Measurements from ENCODE around the gene LSM2.
"Not testable (repeated sequence)": the region's sequence is repeated elsewhere in the genome, so short reads cannot be mapped to it uniquely, and the experiment has no call there.

The LSM2 gene

DNA sequence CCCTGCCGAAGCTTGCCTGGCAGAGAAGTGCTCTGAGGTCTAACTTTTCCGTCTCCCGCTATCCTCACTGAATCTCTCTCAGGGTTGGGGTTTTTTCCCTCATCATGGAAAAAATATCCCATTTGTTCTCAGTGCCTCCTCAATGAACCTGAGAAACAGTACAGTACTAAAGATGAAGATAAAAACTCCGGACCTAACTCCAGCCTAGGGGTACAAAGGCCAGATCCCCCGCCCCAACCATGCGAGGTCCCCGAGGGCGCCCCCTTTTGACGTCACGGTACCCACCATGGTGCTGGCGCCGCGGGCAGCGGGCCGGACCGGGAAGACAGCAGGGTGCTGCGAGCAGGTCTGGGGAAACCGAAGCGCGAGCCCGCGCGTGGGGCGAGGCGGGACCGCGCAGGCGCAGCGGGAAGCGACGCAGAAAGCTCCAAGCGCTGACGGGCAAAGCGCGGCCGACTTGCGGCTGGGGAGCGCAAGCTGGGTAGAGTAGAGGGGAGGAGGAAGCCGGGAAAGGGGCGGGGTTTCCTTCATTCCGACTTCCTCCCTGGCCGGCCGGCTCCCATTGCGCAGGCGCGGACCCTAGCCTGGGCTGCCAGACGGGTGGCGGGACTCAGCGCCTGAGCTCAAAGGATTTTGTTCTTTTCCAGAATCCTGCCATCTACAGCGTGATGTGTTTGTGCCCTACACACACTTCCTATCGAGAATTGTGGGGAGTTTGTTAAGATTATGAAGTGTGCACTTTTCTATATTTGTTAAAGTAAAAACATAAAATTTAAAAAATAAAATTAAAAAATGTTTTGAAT lies at the start of gene LSM2:
Gene LSM2 (minus strand): TSS at position 497 of the 803 bp plus-strand sequence. CDS start 209 bp downstream, at position 288.
- DNase-seq, result peak; percentile 97

DNA sequence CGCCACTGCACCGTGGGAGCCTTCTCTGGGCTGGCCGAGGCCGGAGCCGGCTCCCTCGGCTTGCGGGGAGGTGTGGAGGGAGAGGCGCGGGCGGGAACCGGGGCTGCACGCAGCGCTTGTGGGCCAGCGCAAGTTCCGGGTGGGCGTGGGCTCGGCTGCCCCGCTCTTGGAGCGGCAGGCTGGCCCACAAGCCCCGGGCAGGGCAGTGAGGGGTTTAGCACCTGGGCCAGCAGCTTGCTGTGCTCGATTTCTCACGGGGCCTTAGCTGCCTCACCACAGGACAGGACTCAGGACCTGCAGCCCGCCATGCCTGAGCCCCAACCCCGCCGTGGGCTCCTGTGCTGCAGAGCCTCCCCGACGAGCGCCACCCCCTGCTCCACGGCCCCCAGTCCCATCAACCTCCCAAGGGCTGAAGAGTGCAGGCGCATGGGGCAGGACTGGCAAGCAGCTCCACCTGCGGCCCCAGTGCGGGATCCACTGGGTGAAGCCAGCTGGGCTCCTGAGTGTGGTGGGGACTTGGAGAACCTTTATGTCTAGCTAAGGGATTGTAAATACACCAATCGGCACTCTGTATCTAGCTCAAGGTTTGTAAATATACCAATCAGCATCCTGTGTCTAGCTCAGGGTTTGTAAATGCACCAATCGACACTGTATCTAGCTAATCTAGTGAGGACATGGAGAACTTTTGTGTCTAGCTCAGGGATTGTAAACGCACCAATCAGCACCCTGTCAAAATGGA lies 45.4 kb upstream of the LSM2 start:
- DNase-seq, result not testable (repeated sequence)

DNA sequence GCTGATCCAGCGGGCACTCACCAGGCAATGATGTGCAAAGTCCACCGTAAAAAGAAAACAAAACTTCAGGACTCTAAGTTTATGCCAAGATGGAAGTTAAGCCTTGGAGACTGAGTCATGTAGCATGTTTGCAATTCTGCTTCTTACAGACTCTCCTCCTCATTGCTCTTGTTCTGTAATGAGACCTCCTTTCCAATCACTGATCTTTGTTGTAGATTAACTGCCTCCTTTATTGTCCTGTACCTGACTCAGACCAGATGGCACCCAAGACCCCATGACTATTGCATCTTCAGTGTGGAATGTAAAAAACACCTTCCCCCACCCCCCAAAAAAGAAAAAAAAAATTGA lies 44.7 kb upstream of the LSM2 start:
- no peak for DNase-seq

DNA sequence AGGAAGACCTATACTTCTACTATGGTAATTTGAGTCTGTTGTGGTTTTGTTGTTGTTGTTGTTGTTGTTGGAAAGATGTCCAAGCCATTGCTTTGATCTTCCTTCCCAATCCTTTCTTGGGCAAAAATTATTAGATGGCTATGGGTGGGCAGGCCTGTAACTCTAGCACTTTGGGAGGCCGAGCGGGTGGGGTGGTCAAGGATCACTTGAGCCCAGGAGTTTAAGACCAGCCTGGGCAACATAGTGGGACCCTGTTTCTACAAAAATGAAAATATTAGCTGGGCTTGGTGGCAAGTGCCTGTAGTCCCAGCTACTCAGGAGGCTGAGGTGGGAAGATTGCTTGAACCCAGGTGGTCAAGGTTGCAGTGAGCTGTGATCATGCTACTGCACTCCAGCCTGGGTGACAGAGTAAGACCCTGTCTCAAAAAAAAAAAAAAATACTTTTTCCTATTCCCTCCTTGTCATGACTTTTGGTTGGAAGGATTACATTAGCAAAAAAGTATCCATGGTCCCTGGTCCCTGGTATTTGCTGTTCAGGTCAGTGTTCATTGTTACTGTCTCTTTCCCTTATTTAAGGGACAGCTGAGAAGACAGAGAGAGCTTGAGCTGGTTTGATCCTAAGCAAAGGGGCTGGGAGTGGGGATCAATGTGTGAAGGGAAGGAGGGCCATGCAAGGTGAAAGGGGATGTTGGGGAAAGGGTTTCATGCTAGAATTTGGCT lies 44.2 kb upstream of the LSM2 start:
- no peak for DNase-seq

DNA sequence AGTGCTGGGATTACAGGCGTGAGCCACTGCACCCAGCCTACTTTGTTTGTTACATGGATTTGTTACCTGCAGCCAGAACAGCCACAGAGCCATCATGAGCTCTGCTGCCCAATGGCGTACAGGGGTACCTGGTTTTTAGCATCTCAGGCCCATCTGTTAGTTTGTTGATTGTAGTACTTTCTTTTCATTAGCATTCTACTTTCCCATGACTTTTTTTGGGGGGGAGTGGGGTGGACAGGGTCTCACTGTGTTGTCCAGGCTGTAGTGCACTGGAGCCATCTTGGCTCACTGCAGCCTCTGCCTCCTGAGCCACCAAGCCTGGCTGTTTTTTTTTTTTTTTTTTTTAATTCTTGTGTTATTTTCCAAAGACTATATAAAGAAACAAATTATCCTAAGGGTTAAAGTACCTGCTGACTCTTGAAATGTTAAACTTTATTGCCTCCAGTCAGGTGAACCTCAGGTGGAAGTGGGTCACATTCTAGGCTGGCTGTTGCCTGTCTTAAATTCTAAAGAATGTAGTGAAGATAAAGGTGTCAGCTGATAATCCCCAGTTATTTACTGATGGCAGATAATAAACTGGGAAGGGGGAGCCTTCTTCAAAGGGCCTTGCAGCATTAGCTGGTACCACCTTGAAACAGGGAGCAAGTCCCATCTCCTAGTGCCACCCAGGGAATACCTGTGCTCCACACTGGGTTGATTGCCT lies 40.7 kb upstream of the LSM2 start:
- DNase-seq, result no peak

DNA sequence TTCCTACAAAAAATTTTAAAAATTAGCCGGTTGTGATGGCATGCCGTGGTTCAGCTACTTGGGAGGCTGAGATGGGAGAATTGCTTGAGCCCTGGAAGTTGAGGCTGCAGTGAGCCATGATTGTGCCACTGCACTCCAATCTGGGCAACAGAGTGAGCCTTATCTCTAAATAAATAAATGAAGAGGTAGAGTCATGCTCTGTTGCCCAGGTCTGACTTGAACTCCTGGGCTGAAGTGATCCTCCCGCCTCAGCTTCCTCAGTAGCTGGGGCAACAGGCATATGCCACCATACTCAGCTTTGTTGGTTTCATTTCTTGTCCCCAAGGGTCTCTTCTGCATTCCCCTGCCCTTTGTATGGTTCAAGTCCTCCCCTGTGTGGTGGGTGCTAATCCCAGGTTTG lies 37.7 kb upstream of the LSM2 start:
- DNase-seq, result no peak

DNA sequence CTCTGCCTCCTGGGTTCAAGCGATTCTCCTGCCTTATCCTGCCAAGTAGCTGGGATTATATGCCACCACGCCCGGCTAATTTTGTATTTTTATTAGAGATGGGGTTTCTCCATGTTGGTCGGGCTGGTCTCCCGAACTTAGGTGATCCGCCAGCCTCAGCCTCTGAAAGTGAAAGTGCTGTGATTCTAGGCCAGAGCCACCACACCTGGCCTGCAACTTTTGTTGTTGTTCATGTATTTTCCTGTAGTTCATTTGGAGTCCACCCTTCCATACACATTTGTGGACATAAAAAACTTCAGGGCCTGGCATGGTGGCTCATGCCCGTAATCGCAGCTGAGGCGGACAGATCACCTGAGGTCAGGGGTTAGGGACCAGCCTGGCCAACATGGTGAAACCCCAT lies 35.3 kb upstream of the LSM2 start:
- DNase-seq, result no peak

DNA sequence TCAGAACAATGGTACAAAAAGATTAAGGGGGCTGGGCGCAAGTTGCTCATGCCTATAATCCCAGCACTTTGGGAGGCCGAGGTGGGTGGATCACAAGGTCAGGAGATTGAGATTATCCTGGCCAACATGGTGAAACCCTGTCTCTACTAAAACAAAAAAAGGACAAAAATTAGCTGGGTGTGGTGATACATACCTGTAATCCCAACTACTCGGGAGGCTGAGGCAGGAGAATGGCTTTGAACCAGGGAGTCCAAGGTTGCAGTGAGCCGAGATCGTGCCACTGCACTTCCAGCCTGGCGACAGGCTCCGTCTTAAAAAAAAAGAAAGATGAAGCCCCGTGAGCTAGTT lies 33.0 kb upstream of the LSM2 start:
- not testable (repeated sequence) for DNase-seq

DNA sequence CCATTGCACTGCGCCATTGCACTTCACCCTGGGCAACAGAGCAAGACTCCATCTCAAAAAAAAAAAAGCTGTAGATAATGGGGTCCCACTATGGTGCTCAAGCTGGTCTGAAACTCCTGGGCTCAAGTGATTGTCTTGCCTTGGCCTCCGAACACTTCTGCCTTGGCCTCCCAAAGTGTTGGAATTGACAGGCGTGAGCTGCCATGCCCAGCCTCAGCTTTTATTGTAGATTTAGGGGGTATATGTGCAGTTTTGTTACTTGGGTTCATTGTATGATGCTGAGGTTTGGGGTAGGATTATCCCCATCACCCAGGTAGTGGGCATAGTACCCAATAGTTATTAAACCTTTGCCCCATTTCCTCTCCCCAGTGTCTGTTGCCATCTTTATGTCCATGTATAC lies 32.2 kb upstream of the LSM2 start:
- no peak for DNase-seq

DNA sequence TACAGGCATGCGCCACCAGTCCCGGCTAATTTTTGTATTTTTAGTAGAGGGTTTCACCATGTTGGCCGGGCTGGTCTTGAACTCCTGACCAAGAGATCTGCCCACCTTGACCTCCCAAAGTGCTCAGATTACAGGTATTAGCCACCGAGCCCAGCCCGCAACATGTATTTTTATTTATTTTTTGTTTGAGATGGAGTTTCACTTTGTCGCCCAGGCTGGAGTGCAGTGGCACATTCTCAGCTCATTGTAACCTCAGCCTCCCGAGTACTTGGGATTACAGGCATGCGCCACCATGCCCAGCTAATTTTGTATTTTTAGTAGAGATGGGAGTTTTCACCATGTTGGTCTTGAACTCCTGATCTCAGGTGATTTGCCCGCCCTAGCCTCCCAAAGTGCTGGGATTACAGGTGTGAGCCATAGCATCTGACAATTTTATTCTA lies 31.4 kb upstream of the LSM2 start:
- DNase-seq, result not testable (repeated sequence)

DNA sequence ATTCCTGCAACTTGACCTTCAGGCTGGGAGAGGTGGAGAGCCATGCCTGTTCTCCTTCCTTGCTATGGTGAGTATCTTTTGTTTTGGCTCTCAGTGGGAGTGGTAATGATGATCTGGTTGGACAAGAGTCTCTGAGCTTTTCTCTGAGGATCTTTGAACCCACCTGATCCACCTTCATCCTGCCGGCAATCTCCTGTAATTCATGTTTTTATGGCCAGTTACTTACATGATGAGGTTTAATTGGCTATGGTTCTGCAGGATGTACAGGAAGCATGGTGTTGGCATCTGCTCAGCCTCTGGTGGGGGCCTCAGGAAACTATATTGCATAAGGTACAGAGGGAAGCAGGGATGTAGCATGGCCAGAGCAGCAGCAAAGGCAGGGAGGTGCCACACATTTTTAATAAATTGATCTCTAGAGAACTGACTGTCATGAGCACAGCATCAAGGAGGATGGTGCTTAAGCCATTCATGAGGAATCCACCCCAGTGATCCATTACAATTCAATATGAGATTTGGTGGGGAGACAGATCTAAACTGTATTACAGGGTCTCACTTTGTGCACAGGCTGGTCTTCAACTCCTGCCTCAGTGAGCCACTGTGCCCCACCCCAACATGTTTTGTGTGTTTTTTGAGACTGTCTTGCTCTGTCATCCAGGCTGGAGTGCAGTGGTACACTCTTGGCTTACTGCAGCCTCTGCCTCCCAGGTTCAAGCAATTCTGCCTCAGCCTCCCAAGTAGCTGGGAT lies 30.8 kb upstream of the LSM2 start:
- DNase-seq, result peak; percentile 14

DNA sequence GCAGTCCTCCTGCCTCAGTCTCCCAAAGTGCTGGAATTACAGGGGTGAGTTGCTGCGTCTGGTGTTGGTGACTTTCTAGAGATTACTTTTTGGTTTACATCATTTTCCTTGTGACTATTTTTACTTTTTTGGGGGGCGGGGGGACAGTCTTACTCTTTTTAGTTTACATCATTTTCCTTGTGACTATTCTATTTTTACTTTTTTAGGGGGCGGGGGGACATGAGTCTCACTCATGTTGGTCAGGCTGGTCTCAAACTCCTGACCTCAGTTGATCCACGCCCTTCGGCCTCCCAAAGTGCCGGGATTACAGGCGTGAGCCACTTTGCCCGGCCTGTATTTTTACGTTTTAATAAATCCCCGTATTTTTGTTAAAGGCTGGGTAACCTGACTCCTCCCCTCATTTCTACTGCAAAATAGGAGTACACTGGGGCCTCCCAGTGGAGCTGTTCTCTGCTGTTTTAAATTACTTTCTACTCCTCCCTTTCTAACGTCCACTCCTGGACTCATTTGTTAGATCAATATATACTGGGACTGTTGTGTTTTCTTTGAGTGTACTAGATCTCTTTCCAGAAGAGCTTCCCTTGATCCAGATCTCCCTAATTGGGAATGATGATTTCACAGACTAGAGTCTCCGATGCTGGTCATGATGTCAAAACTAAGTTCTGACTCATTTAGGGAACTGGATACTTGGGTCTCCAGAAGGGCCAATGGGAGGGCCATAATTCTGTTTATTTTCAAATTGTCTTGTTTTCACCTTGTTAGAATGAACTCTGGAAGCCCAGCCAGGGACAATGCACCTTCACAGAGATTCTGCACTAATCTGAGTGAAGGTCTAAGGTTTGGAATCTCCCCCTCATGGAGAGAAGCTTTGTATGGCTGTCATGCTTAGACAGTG lies 30.0 kb upstream of the LSM2 start:
- peak; percentile 41 for DNase-seq

DNA sequence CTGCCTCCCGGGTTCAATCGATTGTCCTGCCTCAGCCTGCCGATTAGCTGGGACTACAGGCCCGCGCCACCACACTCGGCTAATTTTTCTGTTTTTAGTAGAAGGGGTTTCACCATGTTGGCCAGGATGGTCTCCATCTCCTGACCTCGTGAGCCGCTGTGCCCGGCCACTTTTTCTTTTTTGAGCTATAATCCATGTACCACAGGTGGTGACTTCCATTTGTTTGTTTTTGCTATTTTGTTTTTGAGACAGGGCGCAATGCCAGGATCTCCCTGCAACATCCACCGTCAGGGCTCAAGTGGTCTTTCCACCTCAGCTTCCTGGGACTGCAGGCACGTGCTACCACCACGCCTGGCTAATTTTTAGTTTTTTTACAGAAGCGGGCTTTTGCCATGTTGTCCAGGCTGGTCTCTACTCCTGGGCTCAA lies 29.3 kb upstream of the LSM2 start:
- peak; percentile 27 for DNase-seq

DNA sequence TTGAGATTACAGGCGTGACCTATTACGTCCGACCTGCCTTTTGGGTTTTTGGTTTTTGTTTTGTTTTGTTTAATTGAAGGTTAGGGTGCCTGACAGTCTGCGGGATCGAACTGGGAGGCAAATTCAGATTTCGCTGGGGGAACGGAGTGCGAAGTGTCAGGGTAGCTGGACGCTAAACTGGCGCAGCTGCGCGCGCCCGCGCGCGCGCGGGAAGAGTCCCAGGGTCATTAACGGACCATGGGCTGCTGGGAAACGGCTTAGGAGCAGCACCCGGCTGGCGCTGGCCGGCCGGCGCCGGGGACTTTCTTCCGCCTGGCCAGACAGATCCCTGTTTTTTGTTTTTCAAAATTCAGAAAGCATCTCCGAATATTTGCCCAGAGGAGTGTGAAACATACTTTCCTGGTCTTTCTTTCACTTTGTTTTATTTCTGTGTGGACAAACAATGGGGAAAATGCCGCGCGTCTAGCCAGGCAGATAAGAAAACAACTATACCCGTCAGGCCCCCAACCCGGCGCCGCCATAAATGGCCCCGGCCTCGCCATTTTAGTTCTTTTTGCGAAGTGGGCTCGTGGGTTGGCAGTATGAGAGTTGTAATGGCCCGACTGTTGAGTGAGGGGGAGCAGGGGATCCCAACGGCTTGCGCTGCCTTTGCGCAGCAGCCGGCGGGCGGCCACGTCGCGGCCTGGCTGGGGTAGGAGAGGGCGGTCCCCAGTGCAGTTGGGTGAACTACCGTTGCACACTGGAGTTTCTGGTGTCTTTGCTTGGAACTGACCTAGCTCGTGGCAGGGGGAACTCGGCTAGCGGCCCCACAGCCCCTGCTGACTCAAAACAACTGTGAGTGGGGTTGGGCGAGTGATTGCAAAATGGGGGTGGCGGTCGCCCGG lies 27.8 kb upstream of the LSM2 start:
- DNase-seq, result peak; percentile 89

DNA sequence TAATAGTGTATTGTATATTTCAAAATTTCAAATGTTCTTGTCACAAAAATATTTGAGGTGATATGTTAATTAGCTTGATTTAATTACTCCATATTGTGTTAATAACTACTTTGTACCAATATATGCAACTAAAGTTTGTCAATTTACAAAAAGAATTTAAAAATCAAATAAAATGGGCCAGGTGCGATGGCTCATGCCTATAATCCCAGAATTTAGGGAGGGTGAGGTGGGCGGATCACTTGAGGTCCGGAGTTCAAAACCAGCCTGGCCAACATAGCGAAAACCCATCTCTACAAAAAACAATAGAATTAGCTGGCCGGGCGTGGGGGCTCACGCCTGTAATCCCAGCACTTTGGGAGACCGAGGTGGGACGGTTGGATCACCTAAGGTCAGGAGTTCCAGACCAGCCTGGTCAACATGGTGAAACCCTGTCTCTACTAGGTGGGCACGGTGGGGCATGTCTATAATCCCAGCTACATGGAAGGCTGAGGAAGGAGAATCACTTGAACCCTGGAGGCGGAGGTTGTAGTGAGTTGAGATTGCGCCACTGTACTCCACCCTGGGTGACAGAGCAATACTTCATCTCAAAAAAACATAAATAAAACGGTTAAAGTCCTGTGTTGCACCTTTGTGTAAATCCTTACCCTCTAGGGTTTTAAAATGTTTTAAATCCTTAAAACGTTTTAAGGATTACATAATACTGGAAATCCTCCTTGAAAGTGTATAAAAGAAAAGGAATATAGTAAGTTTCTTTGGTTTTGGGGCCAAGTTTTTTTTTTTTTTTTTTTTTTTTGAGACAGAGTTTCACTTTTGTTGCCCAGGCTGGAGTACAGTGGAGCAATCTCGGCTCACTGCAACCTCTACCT lies 24.8 kb upstream of the LSM2 start:
- no peak for DNase-seq

DNA sequence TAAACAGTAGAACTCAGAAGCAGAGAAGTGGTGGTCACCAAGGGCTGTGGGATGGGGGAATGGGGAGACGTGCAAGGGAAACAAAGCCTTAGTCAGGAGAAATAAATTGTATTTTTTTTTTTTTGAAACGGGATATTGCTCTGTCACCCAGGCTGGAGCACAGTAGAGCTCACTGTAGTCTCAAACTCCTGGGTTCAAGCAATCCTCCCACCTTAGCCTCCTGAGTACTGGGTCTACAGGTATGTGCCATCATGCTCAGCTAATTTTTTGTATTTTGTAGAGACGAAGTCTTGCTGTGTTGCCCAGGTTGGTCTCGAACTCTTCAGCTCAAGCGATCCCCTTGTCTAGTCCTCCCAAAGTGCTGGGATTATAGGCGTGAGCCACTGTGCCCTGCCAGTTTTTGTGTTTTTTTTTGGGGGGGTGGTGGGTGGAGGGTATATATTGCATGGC lies 24.1 kb upstream of the LSM2 start:
- DNase-seq, result no peak

DNA sequence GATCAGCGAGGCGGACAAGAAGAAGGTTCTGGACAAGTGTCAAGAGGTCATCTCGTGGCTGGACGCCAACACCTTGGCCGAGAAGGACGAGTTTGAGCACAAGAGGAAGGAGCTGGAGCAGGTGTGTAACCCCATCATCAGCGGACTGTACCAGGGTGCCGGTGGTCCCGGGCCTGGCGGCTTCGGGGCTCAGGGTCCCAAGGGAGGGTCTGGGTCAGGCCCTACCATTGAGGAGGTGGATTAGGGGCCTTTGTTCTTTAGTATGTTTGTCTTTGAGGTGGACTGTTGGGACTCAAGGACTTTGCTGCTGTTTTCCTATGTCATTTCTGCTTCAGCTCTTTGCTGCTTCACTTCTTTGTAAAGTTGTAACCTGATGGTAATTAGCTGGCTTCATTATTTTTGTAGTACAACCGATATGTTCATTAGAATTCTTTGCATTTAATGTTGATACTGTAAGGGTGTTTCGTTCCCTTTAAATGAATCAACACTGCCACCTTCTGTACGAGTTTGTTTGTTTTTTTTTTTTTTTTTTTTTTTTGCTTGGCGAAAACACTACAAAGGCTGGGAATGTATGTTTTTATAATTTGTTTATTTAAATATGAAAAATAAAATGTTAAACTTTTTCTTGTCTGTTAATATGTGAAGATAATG lies 23.0 kb upstream of the LSM2 start:
- DNase-seq, result peak; percentile 78

DNA sequence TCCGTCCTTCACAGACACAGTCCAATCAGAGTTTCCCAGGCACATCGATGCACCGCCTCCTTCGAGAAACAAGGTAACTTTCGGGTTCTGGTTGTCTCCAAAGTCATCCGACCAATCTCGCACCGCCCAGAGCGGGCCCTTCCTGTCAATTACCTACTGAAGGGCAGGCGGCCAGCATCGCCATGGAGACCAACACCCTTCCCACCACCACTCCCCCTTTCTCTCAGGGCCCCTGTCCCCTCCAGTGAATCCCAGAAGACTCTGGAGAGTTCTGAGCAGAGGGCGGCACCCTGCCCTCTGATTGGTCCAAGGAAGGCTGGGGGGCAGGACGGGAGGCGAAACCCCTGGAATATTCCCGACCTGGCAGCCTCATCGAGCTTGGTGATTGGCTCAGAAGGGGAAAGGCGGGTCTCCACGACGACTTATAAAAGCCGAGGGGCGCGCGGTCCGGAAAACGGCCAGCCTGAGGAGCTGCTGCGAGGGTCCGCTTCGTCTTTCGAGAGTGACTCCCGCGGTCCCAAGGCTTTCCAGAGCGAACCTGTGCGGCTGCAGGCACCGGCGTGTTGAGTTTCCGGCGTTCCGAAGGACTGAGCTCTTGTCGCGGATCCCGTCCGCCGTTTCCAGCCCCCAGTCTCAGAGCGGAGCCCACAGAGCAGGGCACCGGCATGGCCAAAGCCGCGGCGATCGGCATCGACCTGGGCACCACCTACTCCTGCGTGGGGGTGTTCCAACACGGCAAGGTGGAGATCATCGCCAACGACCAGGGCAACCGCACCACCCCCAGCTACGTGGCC lies 20.7 kb upstream of the LSM2 start, which contains the start of gene HSPA1B:
Gene HSPA1B (plus strand): TSS at position 453 of the 794 bp plus-strand sequence. CDS start 213 bp downstream, at position 666.
- DNase-seq, result peak; percentile 100
